ENCODE data around the gene APPBP2.

The APPBP2 gene

DNA sequence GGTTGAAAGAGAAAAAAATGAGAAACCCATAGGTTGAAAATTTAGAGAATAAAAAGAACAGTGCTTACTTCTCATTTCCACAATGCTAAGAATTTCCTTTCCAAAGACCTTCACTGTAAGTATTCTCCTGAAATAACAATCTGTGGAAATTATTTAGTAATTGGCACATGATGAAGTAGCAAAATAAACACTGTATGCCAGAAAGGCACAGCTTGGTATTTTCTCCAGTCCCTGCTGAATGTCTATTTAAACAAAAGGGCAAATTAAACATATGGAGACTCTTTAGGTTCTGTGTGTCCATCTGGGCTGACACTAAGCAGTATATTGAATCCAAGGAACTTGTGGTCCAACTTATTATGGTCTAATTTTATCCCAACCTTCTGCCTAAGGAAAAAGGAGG, 57.7 kb downstream of the APPBP2 start:
- TF ChIP-seq, protein P1, sequence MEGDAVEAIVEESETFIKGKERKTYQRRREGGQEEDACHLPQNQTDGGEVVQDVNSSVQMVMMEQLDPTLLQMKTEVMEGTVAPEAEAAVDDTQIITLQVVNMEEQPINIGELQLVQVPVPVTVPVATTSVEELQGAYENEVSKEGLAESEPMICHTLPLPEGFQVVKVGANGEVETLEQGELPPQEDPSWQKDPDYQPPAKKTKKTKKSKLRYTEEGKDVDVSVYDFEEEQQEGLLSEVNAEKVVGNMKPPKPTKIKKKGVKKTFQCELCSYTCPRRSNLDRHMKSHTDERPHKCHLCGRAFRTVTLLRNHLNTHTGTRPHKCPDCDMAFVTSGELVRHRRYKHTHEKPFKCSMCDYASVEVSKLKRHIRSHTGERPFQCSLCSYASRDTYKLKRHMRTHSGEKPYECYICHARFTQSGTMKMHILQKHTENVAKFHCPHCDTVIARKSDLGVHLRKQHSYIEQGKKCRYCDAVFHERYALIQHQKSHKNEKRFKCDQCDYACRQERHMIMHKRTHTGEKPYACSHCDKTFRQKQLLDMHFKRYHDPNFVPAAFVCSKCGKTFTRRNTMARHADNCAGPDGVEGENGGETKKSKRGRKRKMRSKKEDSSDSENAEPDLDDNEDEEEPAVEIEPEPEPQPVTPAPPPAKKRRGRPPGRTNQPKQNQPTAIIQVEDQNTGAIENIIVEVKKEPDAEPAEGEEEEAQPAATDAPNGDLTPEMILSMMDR (IDR thresholded peaks at IDR 0.05; ENCODE audit: extremely low read depth, missing control alignments), result no peak
- DNase-seq (ENCODE audit: low spot score), result no peak

DNA sequence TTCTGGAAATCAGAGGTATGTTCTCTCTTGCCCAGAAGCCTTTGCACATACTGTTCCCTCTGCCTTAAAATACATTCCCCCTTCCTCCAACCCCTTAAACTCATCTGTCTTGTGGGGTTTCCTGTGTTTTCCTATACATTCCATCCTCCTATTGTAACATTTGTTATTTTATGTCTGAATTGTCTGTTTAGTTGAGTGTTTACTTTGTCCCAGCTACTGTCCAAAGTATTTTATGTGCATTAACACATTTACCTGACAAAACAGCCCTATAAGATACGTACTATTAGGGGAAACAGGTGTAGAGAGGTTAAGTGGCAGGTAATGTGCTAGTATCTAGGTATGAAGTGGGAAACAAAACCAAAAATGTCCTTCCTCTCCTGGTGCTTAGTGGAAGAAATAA, 61.7 kb downstream of the APPBP2 start:
- DNase-seq (ENCODE audit: low spot score), result no peak
- TF ChIP-seq, protein P1 (IDR thresholded peaks at IDR 0.05; ENCODE audit: extremely low read depth, missing control alignments), result no peak

- DNase-seq (ENCODE audit: low spot score), result no peak
- TF ChIP-seq, protein P1 (IDR thresholded peaks at IDR 0.05; ENCODE audit: extremely low read depth, missing control alignments), result no peak
Measured at GRCh38 chr17:60463157-60463835, 62.7 kb downstream of the APPBP2 start.

DNA sequence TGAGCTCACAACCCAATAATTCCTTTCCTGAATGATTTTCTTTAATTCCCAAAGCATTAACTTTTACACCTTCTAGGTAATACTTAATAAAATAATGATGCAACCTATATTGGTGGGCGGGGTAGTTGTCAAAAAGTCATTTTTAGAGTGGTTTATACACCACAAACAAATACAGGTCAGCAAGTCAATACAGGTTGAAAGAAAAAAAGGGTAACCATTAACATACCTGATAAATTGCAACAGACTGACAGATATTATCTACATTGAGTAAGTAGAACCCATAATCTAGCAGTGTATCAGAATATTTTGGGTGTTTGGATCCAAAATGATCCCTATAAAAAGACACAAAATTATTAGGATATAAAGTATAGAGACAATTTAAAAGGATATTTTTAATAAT, 64.5 kb downstream of the APPBP2 start:
- no peak for DNase-seq (ENCODE audit: low spot score)
- TF ChIP-seq, protein P1 (IDR thresholded peaks at IDR 0.05; ENCODE audit: extremely low read depth, missing control alignments), result no peak

DNA sequence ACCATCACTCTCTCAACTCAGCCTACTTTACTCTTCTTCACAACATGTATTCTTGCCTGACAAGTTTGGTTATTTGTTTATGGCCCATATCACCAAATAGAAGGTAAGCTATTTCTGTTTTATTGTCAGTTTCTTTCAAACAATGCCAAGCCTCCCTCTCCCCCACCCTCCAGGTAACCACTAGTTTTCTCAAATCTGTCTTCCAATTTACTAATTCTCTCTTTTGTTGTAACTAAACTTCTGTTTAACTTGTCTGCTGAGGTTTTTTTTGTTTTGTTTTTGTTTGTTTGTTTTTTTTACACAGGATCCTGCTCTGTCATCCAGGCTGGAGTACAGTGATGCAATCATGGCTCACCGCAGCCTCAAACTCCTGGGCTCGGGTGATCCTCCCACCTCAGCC, 68.9 kb downstream of the APPBP2 start:
- TF ChIP-seq, protein P1 (IDR thresholded peaks at IDR 0.05; ENCODE audit: extremely low read depth, missing control alignments), result no peak
- no peak for DNase-seq (ENCODE audit: low spot score)

- TF ChIP-seq, protein P1 (IDR thresholded peaks at IDR 0.05; ENCODE audit: extremely low read depth, missing control alignments), result no peak
- no peak for DNase-seq (ENCODE audit: low spot score)
Measured at GRCh38 chr17:60455378-60455777, 70.7 kb downstream of the APPBP2 start.

GRCh38 chr17:60451965-60452364, 74.1 kb downstream of the APPBP2 start:
- TF ChIP-seq, protein P1 (IDR thresholded peaks at IDR 0.05; ENCODE audit: extremely low read depth, missing control alignments), result no peak
- DNase-seq (ENCODE audit: low spot score), result no peak

Data from GM20000 (cell line).